Activated B cell treated with CpG ODN at 0.5 μM for 24 hours (primary cell): Measurements from ENCODE around the gene SPECC1L. TPM values are rescaled to one million over a fixed set of nuclear protein-coding genes. Genes with fewer than 3 reads are reported as not detected.
A peak's percentile ranks its signal among the peaks of the same experiment; 100 is the strongest.

ENCODE experiments used
- ATAC-seq: fragments of 200-7000 bp; cut with Tn5 transposase; one replicate; pipeline ENCODE4 v1.10.0; 2021; ENCODE audit warnings: low read depth, mild to moderate bottlenecking, moderate library complexity
- CTCF ChIA-PET: fragments of 350-600 bp; sonication (Branson Sonifier 250); formaldehyde crosslinking; loops from one replicate; lab custom pipeline; 2021; ENCODE audit warnings: antibody characterized with exemption; lab: Charles Lee
- POLR2A ChIA-PET: fragments of 350-600 bp; sonication (Branson Sonifier 250); formaldehyde crosslinking; loops from one replicate; lab custom pipeline; 2021; ENCODE audit warnings: antibody characterized with exemption; lab: Charles Lee
- DNase-seq: peaks from one replicate; pipeline ENCODE4 v3.0.0; 2022
- H3K27ac Mint-ChIP-seq: one replicate; pipeline ENCODE4 v1.8.0; 2020; ENCODE audit warnings: mixed read lengths
- H3K27me3 Mint-ChIP-seq: one replicate; pipeline ENCODE4 v1.8.0; 2021; ENCODE audit warnings: mixed read lengths
- H3K36me3 Mint-ChIP-seq: one replicate; pipeline ENCODE4 v1.8.0; 2021; ENCODE audit warnings: low read depth, mixed read lengths
- H3K4me1 Mint-ChIP-seq: one replicate; pipeline ENCODE4 v1.8.0; 2021; ENCODE audit warnings: mixed read lengths
- H3K4me3 Mint-ChIP-seq: one replicate; pipeline ENCODE4 v1.8.0; 2020; ENCODE audit warnings: mild to moderate bottlenecking, mixed read lengths
- H3K9me3 Mint-ChIP-seq: one replicate; pipeline ENCODE4 v1.8.0; 2020; ENCODE audit warnings: mixed read lengths
- CTCF ChIP-seq: fragments of 200-600 bp; IDR thresholded peaks from one replicate; pipeline ENCODE4 v1.8.0; 2022; ENCODE audit warnings: antibody characterized with exemption, mild to moderate bottlenecking
- intact Hi-C: fragments of 100-400 bp; cut with micrococcal nuclease; formaldehyde crosslinking; loops from one replicate; pipeline ENCODE4 v1.15.1; 2024
- total RNA-seq: library from RNA; stranded (reverse); gene quantifications from 2 replicates; pipeline ENCODE4 v1.2.3, GENCODE V29; 2022

SPECC1L gene
- total RNA-seq, 1 donor from 2014 or later = 59.0 TPM

- Mint-ChIP-seq H3K4me1 (peaks cover 52% of the 10 kb centered on the region), H3K27ac (peak overlapping the region; percentile 41), H3K9me3 (no peaks in the 10 kb centered on the region), H3K36me3 (no peaks in the 10 kb centered on the region), H3K4me3 (peak overlapping the region; percentile 82), H3K27me3 (no peaks in the 10 kb centered on the region)
- no peak for TF ChIP-seq CTCF
- ChIA-PET CTCF (interaction anchor here (0.6 to 5.2 kb wide), 12 partner anchors 9 to 99 kb away, joined by 3 to 58 read pairs (median 4); no protein-coding TSS in a partner anchor), POLR2A (interaction anchor here (0.7 to 7.8 kb wide), 8 partner anchors 12 to 98 kb away, joined by 3 to 154 read pairs (median 4); no protein-coding TSS in a partner anchor)
- intact Hi-C loops = loop anchor here (1.0 kb wide), 1 partner anchor 10 kb away; no protein-coding TSS in a partner anchor
- ATAC-seq = peak; percentile 15
- DNase-seq = peak; percentile 59
Observed at GRCh38 chr22:24424001-24424900, 153.6 kb downstream of the SPECC1L start.

DNA sequence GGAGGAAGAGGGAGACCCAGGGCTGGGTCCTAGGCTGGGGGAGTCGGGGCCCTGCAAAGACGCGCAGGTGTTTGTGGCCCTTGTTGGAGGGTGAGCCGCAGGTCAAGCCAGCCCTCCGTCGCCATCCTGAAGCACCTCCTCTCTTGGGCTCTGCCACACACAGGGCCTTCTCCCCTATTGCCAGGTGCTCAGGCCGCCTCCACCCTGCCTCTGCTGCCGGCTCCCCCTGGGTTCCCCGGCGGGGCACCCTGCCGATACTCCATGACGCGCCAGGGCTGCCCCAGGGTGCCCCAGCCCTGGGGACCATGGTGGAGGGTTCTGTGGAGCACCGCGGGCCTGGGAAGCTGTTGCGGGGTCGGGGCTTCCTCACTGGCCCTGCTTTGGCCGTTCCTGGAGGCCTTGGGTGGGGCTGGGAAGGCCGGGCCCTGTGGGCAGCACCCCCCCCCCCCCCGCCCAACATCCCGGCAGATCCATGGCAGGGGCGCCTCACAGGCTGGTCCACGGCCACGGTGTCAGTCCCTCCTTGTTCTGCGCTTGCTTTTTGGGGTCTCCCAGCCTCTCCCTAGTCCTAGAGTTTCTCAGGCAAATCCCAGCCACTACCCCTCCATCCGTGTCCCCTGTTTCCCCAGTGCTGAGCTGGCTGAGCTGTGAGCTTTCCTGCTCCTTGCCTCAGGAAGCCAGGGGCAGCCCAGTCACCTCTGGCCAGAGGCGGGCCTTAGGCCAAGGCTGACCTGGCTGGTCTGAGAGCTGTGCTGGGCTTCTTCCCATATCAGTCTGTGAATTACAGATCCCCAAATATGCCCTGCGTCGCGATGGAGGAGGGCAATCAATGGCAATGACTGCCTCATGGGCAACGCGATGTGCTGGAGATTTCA, 154.5 kb downstream of the SPECC1L start:
- no peak for ATAC-seq
- TF ChIP-seq CTCF = no peak
- DNase-seq = no peak
- ChIA-PET POLR2A (interaction anchor here (0.7 to 7.8 kb wide), 7 partner anchors 11 to 130 kb away, joined by 4 to 154 read pairs (median 5); no protein-coding TSS in a partner anchor), CTCF (interaction anchor here (0.7 to 5.2 kb wide), 11 partner anchors 10 to 104 kb away, joined by 3 to 58 read pairs (median 5); no protein-coding TSS in a partner anchor)
- Mint-ChIP-seq H3K36me3 (no peaks in the 10 kb centered on the region), H3K9me3 (no peaks in the 10 kb centered on the region), H3K27me3 (no peaks in the 10 kb centered on the region), H3K4me1 (peaks cover 61% of the 10 kb centered on the region), H3K27ac (peak overlapping the region; percentile 89), H3K4me3 (peak overlapping the region; percentile 83)
- intact Hi-C loops = loop anchor here (1.0 kb wide), 1 partner anchor 9 kb away; no protein-coding TSS in a partner anchor

GRCh38 chr22:24426436-24426835, 155.8 kb downstream of the SPECC1L start:
- Mint-ChIP-seq H3K4me1 (peaks cover 71% of the 10 kb centered on the region), H3K9me3 (no peaks in the 10 kb centered on the region), H3K27me3 (no peaks in the 10 kb centered on the region), H3K36me3 (peaks cover 3% of the 10 kb centered on the region), H3K27ac (peak overlapping the region; percentile 89), H3K4me3 (peak overlapping the region; percentile 83)
- CTCF ChIA-PET = interaction anchor here (0.8 to 4.2 kb wide), 6 partner anchors 9 to 103 kb away, joined by 3 to 15 read pairs (median 5); no protein-coding TSS in a partner anchor
- TF ChIP-seq CTCF = no peak
- POLR2A ChIA-PET = interaction anchor here (0.6 to 7.8 kb wide), 6 partner anchors 9 to 129 kb away, joined by 3 to 154 read pairs (median 4); no protein-coding TSS in a partner anchor
- intact Hi-C loops = no loop called here
- no peak for DNase-seq
- ATAC-seq = no peak

- no peak for TF ChIP-seq CTCF
- peak overlapping the region; percentile 89 for H3K27ac Mint-ChIP-seq
Observed at GRCh38 chr22:24426851-24427499, 156.3 kb downstream of the SPECC1L start.

More at GRCh38 chr22:24426851-24427499, 156.3 kb downstream of the SPECC1L start:
- H3K4me3 Mint-ChIP-seq = peak overlapping the region; percentile 83
- no peaks in the 10 kb centered on the region for H3K9me3 Mint-ChIP-seq
- no peaks in the 10 kb centered on the region for H3K27me3 Mint-ChIP-seq
- ChIA-PET POLR2A (interaction anchor here (0.6 to 7.8 kb wide), 14 partner anchors 9 to 128 kb away, joined by 3 to 154 read pairs (median 4); partner anchors contain the start of gene GUCD1), CTCF (interaction anchor here (0.6 to 4.2 kb wide), 8 partner anchors 8 to 99 kb away, joined by 3 to 15 read pairs (median 5); no protein-coding TSS in a partner anchor)
- H3K36me3 Mint-ChIP-seq = peaks cover 6% of the 10 kb centered on the region
- DNase-seq (no peak), ATAC-seq (no peak)
- intact Hi-C loops = no loop called here
- H3K4me1 Mint-ChIP-seq = peaks cover 76% of the 10 kb centered on the region
